ENCODE measurements around the gene AGXT2.

DNA sequence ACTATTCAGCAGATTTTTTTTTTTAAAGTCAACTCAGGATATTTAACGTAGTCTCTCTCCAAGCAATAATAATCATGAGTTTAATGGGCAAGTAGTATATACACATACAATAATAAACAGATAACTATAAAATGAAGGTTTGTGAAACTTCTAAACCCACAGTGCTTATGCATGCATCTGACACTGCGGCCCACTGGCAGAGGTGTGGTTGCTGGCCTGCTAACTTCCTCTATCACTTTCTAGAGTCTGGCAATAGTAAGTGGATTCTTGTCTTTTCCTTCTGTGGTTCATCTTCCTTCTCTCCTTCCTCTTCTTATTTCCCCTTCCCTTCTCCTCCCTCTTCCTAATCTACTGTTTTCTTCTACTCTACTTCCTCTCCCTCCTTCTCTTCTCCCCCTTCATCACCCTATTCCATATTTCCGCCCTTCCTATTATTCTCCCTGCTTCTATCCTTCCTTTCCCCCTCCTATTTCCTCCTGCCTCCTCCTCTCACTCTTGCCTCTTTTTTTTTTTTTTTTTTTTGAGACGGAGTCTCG, 18.6 kb upstream of the AGXT2 start:
- TF ChIP-seq ELF1 (IDR thresholded peaks at IDR 0.05; ENCODE audit: borderline replicate concordance, low read depth) (no peak), ZFX (IDR thresholded peaks at IDR 0.05) (no peak), POLR2A (IDR thresholded peaks at IDR 0.05; ENCODE audit: borderline replicate concordance, extremely low read depth, insufficient read depth, insufficient read length) (no peak), YY1 (IDR thresholded peaks at IDR 0.05; ENCODE audit: extremely low read depth, insufficient replicate concordance, low read depth, low read length) (no peak), FOSL1 (IDR thresholded peaks at IDR 0.05; ENCODE audit: low read depth) (no peak), CEBPB (IDR thresholded peaks at IDR 0.05; ENCODE audit: low read depth) (no peak), CTCF (IDR thresholded peaks at IDR 0.05 in 2 of 3, conservative IDR thresholded peaks at IDR 0.05 in 1 of 3; ENCODE audit: borderline replicate concordance in 1 of 3, insufficient read depth in 1 of 3, low read depth in 2 of 3, low read length in 2 of 3) (no peak), EZH2 (IDR thresholded peaks at IDR 0.05) (no peak), EGR1 (IDR thresholded peaks at IDR 0.05; ENCODE audit: low read depth) (no peak)
- TF ChIP-seq, protein P1, sequence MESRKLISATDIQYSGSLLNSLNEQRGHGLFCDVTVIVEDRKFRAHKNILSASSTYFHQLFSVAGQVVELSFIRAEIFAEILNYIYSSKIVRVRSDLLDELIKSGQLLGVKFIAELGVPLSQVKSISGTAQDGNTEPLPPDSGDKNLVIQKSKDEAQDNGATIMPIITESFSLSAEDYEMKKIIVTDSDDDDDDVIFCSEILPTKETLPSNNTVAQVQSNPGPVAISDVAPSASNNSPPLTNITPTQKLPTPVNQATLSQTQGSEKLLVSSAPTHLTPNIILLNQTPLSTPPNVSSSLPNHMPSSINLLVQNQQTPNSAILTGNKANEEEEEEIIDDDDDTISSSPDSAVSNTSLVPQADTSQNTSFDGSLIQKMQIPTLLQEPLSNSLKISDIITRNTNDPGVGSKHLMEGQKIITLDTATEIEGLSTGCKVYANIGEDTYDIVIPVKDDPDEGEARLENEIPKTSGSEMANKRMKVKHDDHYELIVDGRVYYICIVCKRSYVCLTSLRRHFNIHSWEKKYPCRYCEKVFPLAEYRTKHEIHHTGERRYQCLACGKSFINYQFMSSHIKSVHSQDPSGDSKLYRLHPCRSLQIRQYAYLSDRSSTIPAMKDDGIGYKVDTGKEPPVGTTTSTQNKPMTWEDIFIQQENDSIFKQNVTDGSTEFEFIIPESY (IDR thresholded peaks at IDR 0.05; ENCODE audit: extremely low read depth, insufficient replicate concordance, low read length): no peak

Measured in HCT116 (cell line).